Measurements from ENCODE around the gene TBC1D8B.

DNA sequence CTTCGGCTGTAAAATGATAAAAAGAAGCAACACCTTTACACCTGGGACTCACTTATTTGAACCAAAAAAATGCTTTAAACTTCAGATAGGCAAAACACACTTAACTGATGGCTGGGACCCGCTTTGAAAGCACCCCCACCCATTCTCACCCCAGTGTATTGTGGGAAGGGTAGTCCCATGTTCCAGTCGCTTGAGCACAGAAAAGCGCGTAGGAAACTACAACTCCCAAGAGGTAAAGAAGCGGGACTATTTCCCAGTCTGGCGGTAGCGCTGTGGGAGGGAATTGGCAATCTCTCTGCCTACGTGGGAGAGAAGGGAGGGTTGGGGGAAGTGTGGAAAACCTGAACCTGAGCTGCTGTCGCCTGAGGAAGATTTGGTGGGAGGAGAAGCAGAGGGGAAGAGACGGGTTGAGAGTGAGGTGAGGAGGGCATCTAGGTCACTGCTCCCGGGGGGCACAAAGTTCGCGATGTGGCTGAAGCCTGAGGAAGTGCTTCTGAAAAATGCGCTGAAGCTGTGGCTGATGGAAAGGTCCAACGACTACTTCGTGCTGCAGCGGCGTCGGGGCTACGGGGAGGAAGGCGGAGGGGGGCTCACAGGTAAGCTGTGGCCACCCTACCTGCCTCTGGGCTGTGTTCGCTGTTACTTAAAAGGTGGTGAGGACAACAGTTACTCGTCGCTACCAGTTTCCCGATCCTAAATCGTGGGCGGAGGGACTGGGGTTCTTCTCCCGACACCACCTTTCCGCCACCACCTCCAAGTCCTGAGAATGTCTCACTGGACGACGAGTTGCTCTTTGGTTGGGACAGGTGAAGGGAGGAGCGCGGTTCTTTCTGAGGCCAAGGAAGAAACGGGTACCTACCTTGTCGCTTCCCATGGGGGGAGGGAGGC lies at the start of gene TBC1D8B:
- TF ChIP-seq REST (IDR thresholded peaks at IDR 0.05; ENCODE audit: low read depth) (no peak), CEBPB (IDR thresholded peaks at IDR 0.05; ENCODE audit: low read depth) (no peak), CTCF (IDR thresholded peaks at IDR 0.05 in 2 of 3, conservative IDR thresholded peaks at IDR 0.05 in 1 of 3; ENCODE audit: borderline replicate concordance in 1 of 3, insufficient read depth in 1 of 3, low read depth in 2 of 3, low read length in 2 of 3) (no peak), ZFX (IDR thresholded peaks at IDR 0.05) (no peak), POLR2A (IDR thresholded peaks at IDR 0.05; ENCODE audit: borderline replicate concordance, extremely low read depth, insufficient read depth, insufficient read length) (no peak), YY1 (IDR thresholded peaks at IDR 0.05; ENCODE audit: extremely low read depth, insufficient replicate concordance, low read depth, low read length) (no peak), EGR1 (IDR thresholded peaks at IDR 0.05; ENCODE audit: low read depth) (no peak), EZH2 (IDR thresholded peaks at IDR 0.05) (no peak), ZBTB33 (IDR thresholded peaks at IDR 0.05; ENCODE audit: extremely low read depth, insufficient replicate concordance, low read length) (no peak), SRF (IDR thresholded peaks at IDR 0.05; ENCODE audit: low read depth) (no peak), CBX3 (IDR thresholded peaks at IDR 0.05; ENCODE audit: low read depth) (no peak), FOSL1 (IDR thresholded peaks at IDR 0.05; ENCODE audit: low read depth) (no peak), TCF7L2 (IDR thresholded peaks at IDR 0.05; ENCODE audit: borderline replicate concordance, extremely low read depth, insufficient read depth, insufficient read length) (peak; percentile 19), EZH2phosphoT487 (IDR thresholded peaks at IDR 0.05; ENCODE audit: borderline replicate concordance) (no peak)

All from HCT116 (cell line).